ENCODE data around the gene ZRSR2. TPM values are rescaled to one million over a fixed set of nuclear protein-coding genes. Genes with fewer than 3 reads are reported as not detected.
A peak's percentile ranks its signal among the peaks of the same experiment; 100 is the strongest.

The ZRSR2 gene
- total and polyA plus RNA-seq, 4 donors, result 5.3 to 18.6 (median 14.5) TPM

DNA sequence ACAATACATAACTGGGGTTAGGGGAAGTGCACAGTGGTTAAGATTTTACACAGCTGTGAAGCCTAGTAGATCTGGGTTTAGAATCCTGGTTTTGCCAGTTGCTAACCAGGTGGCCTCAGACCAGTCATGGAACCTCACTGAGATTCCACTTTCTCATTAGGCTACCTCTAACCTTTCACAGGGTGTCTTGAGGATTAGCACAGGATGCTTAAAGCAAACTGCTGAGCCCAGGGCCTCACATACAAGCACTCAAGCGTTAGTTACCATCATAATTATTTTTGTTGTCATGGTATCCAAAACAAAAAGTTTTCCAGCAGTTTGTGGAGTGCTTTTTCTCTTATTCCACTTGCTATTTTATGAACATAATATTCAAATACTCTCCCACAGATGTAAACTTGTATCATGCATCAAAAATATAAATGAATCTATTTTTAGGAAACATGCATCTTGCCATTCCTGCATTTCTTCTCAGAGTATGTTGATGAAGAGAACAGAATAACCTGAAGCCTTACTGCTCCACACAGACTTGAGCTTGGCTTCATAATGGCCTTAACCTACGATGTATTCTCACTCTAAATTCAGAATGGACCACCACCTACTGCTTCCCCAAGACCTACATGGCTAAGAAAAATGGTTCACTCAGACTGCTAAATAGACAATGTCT is 51.7 kb downstream of the ZRSR2 start:
- no peak for DNase-seq (ENCODE audit: low read depth in 4 of 6, low spot score in 6 of 6)
- peaks cover 5% of the 10 kb centered on the region for H3K27me3 ChIP-seq (ENCODE audit: control insufficient read depth, insufficient read depth, low read length)
- no peak overlapping the region for H3K27ac ChIP-seq (ENCODE audit: low read depth, low read length)
- H3K4me3 ChIP-seq (ENCODE audit: low read depth, low read length), result no peak overlapping the region
- WGBS (ENCODE audit: insufficient coverage), result no CpG with 5 or more reads among the region's 2 CpGs
- H3K4me1 ChIP-seq (ENCODE audit: control insufficient read depth, insufficient read depth, low read length), result no peaks in the 10 kb centered on the region
- no peaks in the 10 kb centered on the region for H3K36me3 ChIP-seq (ENCODE audit: control insufficient read depth, insufficient read depth, low read length)
- no peaks in the 10 kb centered on the region for H3K9me3 ChIP-seq (ENCODE audit: control insufficient read depth, insufficient read depth, low read length)

DNA sequence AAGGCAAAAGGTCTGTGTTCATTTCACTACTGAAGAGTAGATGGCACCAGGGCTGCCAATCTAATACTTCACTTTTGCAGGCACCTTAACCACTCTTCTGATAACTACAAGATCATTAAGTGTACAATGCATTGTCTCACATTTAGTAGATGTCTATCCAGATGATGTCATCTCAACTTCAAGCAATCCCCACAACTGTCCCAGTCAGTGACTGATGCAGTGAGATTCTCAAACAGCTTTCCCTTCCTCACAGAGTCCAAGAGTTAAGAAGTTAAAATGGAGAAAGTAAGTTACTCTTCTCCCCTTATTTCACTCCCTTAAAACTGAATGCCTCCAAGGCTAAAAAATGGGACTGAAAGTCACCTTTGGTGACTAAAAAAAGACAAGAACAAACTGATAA is 53.7 kb downstream of the ZRSR2 start:
- H3K4me1 ChIP-seq (ENCODE audit: control insufficient read depth, insufficient read depth, low read length), result no peaks in the 10 kb centered on the region
- no peak for DNase-seq (ENCODE audit: low read depth in 4 of 6, low spot score in 6 of 6)
- no peak overlapping the region for H3K27ac ChIP-seq (ENCODE audit: low read depth, low read length)
- H3K9me3 ChIP-seq (ENCODE audit: control insufficient read depth, insufficient read depth, low read length), result no peaks in the 10 kb centered on the region
- no peak overlapping the region for H3K4me3 ChIP-seq (ENCODE audit: low read depth, low read length)
- peaks cover 9% of the 10 kb centered on the region for H3K27me3 ChIP-seq (ENCODE audit: control insufficient read depth, insufficient read depth, low read length)
- H3K36me3 ChIP-seq (ENCODE audit: control insufficient read depth, insufficient read depth, low read length), result no peaks in the 10 kb centered on the region

DNA sequence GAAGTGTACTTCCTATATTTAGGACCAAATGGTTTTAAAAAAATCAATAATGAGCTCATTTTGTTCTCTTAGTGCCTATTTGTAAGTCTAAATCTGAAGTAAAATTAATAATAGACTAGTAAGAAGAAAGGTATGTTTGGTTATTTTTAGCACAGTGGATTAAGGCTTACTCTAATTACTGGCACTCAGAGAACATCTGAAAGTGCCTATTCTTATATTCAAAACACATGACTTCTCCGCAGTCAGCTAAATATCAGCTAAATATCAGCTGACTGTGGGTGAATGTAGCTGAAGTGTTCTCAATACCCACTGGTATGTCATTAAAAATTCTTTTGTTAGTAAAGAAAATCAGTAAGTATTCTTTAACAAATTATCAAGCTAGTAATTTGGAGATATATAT is 58.3 kb downstream of the ZRSR2 start:
- H3K4me1 ChIP-seq (ENCODE audit: control insufficient read depth, insufficient read depth, low read length), result no peaks in the 10 kb centered on the region
- no peak for DNase-seq (ENCODE audit: low read depth in 4 of 6, low spot score in 6 of 6)
- H3K4me3 ChIP-seq (ENCODE audit: low read depth, low read length), result no peak overlapping the region
- no peak overlapping the region for H3K27ac ChIP-seq (ENCODE audit: low read depth, low read length)
- H3K36me3 ChIP-seq (ENCODE audit: control insufficient read depth, insufficient read depth, low read length), result no peaks in the 10 kb centered on the region
- H3K9me3 ChIP-seq (ENCODE audit: control insufficient read depth, insufficient read depth, low read length), result no peaks in the 10 kb centered on the region
- peaks cover 20% of the 10 kb centered on the region for H3K27me3 ChIP-seq (ENCODE audit: control insufficient read depth, insufficient read depth, low read length)
- no CpG with 5 or more reads among the region's 1 CpG for WGBS (ENCODE audit: insufficient coverage)

DNA sequence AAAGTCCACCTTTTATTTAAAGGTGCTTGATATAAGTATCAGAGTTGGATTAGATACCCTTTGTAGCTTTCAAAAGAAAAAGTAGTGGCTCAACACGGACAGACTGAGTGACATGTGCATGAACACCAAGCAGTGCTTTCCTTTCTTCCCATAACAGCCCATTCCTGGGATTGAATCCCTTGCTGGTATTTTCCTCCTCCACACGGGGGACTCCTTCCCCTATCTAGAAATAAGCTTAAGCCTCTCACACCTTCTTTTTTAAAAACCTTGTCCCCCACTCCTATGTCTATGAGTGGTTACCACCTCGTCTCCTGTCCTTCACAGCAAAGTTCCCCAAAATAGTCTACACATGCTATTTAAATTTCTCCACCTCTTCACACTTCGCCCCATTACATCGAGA is 59.3 kb downstream of the ZRSR2 start:
- Histone ChIP-seq H3K4me3 (ENCODE audit: low read depth, low read length) (no peak overlapping the region), H3K27ac (ENCODE audit: low read depth, low read length) (no peak overlapping the region), H3K4me1 (ENCODE audit: control insufficient read depth, insufficient read depth, low read length) (peaks cover 6% of the 10 kb centered on the region), H3K36me3 (ENCODE audit: control insufficient read depth, insufficient read depth, low read length) (no peaks in the 10 kb centered on the region), H3K27me3 (ENCODE audit: control insufficient read depth, insufficient read depth, low read length) (peaks cover 25% of the 10 kb centered on the region), H3K9me3 (ENCODE audit: control insufficient read depth, insufficient read depth, low read length) (no peaks in the 10 kb centered on the region)
- 60% methylated on average over 5 of the region's 5 CpGs for WGBS (ENCODE audit: insufficient coverage)
- DNase-seq (ENCODE audit: low read depth in 4 of 6, low spot score in 6 of 6), result peak in 2 of 6 donors; percentile 38 to 61

DNA sequence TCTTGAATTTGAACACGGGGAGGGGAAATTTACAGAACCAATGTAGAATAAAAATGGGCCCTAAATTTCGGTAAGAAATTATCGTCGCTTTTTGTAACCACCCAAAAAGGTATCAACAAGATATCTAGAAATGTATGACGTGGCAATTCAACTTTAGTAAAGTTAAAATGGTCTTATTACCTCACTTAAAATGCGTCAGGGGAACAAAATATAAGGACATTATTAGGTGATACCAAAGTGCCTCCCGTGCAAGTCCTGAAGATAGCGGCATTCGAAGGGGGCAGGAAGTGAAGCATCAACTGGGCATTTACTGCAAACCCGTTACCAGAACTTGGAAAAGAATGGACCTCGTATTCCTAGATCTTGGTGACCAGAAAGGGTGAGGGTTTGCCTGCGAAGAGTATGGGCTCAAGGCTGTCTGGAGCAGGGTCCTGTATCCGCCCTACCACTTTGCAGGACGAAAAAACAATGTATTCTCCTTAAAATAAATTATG is 63.3 kb downstream of the ZRSR2 start:
- Histone ChIP-seq H3K4me3 (ENCODE audit: low read depth, low read length) (peak overlapping the region; percentile 53), H3K9me3 (ENCODE audit: control insufficient read depth, insufficient read depth, low read length) (no peaks in the 10 kb centered on the region), H3K27ac (ENCODE audit: low read depth, low read length) (peak overlapping the region; percentile 43), H3K27me3 (ENCODE audit: control insufficient read depth, insufficient read depth, low read length) (peaks cover 36% of the 10 kb centered on the region), H3K36me3 (ENCODE audit: control insufficient read depth, insufficient read depth, low read length) (no peaks in the 10 kb centered on the region), H3K4me1 (ENCODE audit: control insufficient read depth, insufficient read depth, low read length) (peaks cover 10% of the 10 kb centered on the region)
- WGBS (ENCODE audit: insufficient coverage), result 0% methylated on average over 7 of the region's 14 CpGs
- no peak for DNase-seq (ENCODE audit: low read depth in 4 of 6, low spot score in 6 of 6)

DNA sequence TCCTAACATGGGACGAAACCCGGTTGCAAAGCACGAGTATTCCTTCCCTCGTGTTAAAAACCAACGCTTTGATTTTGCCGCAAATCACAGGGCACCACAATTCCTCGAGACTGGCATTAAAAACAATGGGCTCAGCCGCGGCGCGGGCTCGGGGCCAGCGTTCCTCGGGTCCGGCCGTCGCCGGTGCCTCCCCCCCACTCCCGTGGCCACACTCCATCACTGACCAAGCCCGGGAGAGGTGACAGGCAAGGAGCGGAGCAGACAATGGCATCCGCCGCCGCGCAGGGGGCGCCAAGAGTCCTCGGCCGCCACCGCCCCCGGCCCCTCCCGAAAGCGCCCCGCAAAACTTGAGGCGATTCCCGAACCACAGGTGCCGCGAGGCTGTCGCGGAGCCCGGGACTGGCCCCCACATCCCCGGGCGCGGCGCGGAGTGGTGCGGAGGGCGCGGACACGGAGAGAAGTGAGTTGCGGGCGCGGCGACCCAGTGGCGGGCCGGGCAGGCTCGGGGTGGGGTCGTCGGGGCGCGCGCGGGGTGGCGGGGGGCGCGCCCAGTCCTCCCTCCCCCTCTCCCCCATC is 63.9 kb downstream of the ZRSR2 start:
- under 1% methylated on average over 53 of the region's 65 CpGs for WGBS (ENCODE audit: insufficient coverage)
- Histone ChIP-seq H3K9me3 (ENCODE audit: control insufficient read depth, insufficient read depth, low read length) (no peaks in the 10 kb centered on the region), H3K4me1 (ENCODE audit: control insufficient read depth, insufficient read depth, low read length) (peaks cover 10% of the 10 kb centered on the region), H3K27me3 (ENCODE audit: control insufficient read depth, insufficient read depth, low read length) (peaks cover 36% of the 10 kb centered on the region), H3K36me3 (ENCODE audit: control insufficient read depth, insufficient read depth, low read length) (no peaks in the 10 kb centered on the region), H3K4me3 (ENCODE audit: low read depth, low read length) (peak overlapping the region; percentile 53), H3K27ac (ENCODE audit: low read depth, low read length) (peak overlapping the region; percentile 43)
- peak in 3 of 6 donors; percentile 21 to 72 (median 68) for DNase-seq (ENCODE audit: low read depth in 4 of 6, low spot score in 6 of 6)

DNA sequence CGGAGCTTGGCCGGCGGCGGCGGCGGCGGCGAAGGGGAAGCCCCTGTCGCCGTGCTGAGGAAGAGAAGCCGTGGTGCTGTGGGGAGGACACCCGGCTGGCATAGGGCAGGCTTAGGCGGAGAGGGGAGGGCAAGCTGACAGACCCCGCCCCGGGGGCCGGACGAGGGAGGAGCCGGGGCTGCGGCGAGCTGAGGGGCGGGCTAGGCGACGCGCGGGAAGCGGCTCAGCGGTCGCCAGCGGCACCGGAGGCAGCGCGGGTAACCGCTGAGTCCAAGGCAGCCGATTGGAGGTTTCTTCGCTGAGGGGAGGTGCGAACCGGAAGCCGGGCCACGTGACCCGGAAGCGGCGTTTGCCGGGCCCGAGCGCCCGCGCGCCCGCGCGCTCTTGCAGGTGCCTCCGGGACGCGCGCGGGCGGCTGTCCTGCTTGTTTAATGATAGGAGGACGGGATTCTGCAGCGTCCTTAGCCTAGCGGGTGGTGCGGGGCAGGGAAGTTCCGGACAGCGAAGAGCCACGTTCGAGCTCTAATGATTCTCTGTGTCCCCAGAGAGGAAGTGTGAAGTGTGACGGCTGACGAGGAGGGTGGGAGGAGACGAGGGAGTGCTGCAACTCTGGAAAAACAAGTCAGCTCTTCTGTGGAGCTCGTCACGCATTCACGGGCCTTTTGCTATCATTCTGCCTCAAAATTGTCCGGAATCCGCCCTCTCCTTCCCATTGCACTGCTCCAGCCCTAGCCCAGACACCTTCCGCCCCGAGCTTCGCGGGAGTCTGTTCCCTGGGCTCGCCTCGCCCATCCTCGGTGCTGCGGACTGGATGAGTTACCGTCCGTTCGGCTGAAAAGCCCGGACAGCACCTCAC is 64.7 kb downstream of the ZRSR2 start, which contains the start of gene AP1S2:
Gene AP1S2, minus strand, starts transcription at position 102 of the 856 bp plus-strand sequence. CDS start 2,289 bp downstream, outside the sequence.
- Histone ChIP-seq H3K36me3 (ENCODE audit: control insufficient read depth, insufficient read depth, low read length) (no peaks in the 10 kb centered on the region), H3K27me3 (ENCODE audit: control insufficient read depth, insufficient read depth, low read length) (peaks cover 34% of the 10 kb centered on the region), H3K4me1 (ENCODE audit: control insufficient read depth, insufficient read depth, low read length) (peaks cover 10% of the 10 kb centered on the region), H3K27ac (ENCODE audit: low read depth, low read length) (peak within 1 kb of the TSS; percentile 92), H3K9me3 (ENCODE audit: control insufficient read depth, insufficient read depth, low read length) (no peaks in the 10 kb centered on the region), H3K4me3 (ENCODE audit: low read depth, low read length) (peak within 1 kb of the TSS; percentile 64)
- WGBS (ENCODE audit: insufficient coverage), result 0% methylated on average over 85 of the region's 85 CpGs
- peak; percentile 59 to 98 (median 89) for DNase-seq (ENCODE audit: low read depth in 4 of 6, low spot score in 6 of 6)

DNA sequence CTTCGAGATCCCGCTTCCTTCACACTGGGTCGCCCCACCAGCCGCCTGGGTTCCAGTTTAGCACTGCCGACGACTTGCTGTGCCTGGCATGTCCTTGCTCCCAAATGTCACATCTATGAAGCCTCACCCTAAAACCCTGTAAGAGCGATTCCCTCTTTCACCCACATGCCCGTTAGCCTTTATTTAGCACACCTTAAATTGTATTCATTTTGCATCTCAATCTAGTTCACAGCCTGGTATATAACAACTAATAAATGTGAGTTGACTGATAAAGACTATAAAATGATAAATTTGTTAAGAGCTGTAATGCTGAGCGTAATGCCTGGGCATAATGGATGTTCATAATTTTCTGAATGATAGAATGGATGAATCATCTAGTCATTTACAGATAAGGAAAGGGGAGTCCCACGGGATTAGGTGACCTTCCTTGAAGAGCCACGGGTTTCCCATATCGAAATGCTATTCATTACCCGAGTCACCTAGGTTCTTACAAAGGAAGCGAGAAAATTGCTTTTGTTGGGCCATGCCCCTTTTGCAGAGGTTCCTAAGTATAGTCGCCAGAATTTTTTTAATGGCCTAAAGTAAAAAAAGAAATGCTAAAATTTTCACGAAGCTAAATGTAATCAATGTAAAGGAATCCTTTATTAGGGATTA is 65.4 kb downstream of the ZRSR2 start:
- Histone ChIP-seq H3K36me3 (ENCODE audit: control insufficient read depth, insufficient read depth, low read length) (no peaks in the 10 kb centered on the region), H3K4me1 (ENCODE audit: control insufficient read depth, insufficient read depth, low read length) (peaks cover 10% of the 10 kb centered on the region), H3K9me3 (ENCODE audit: control insufficient read depth, insufficient read depth, low read length) (no peaks in the 10 kb centered on the region), H3K4me3 (ENCODE audit: low read depth, low read length) (peak overlapping the region; percentile 64), H3K27ac (ENCODE audit: low read depth, low read length) (peak overlapping the region; percentile 92), H3K27me3 (ENCODE audit: control insufficient read depth, insufficient read depth, low read length) (peaks cover 32% of the 10 kb centered on the region)
- WGBS (ENCODE audit: insufficient coverage), result 3% methylated on average over 8 of the region's 16 CpGs
- DNase-seq (ENCODE audit: low read depth in 4 of 6, low spot score in 6 of 6), result peak in 1 of 6 donors; percentile 42

DNA sequence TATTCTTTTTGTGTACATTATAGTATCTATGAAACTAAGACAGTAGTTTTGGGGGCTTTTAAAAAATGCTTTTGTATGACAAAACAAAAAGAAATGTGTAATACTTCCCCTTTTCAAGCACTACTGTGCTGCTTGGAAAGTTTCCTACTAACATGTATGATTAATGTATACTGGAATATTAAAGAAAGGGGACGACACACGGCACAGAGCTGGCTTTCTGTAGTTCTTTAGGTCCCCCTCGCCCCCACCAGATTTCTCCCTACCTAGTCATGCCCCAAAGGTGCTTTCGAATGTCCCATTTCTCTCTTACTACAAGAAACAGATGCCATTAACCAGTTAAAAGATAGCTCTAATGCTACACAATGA is 65.9 kb downstream of the ZRSR2 start:
- H3K9me3 ChIP-seq (ENCODE audit: control insufficient read depth, insufficient read depth, low read length), result peaks cover 2% of the 10 kb centered on the region
- peaks cover 32% of the 10 kb centered on the region for H3K27me3 ChIP-seq (ENCODE audit: control insufficient read depth, insufficient read depth, low read length)
- DNase-seq (ENCODE audit: low read depth in 4 of 6, low spot score in 6 of 6), result no peak
- H3K4me3 ChIP-seq (ENCODE audit: low read depth, low read length), result no peak overlapping the region
- no peaks in the 10 kb centered on the region for H3K36me3 ChIP-seq (ENCODE audit: control insufficient read depth, insufficient read depth, low read length)
- 39% methylated on average over 2 of the region's 4 CpGs for WGBS (ENCODE audit: insufficient coverage)
- H3K27ac ChIP-seq (ENCODE audit: low read depth, low read length), result peak overlapping the region; percentile 47
- H3K4me1 ChIP-seq (ENCODE audit: control insufficient read depth, insufficient read depth, low read length), result peaks cover 10% of the 10 kb centered on the region

Measured in spinal cord (tissue), 10 donors.